GM06990 (cell line): ENCODE measurements around the gene TNRC6B.

Source experiments
- DNase-seq: peaks from one replicate; pipeline ENCODE4 v3.0.0-alpha.2; 2011; ENCODE audit not compliant: insufficient read length; ENCODE audit errors: extremely low read depth
- H3K27me3 ChIP-seq: replicated peaks from 2 replicates; pipeline ENCODE4 v1.6.0; 2011; ENCODE audit warnings: low read length; ENCODE audit not compliant: control insufficient read depth, insufficient read depth
- H3K36me3 ChIP-seq: 2 replicates; pipeline ENCODE4 v1.5.1; 2011; ENCODE audit warnings: low read length; ENCODE audit not compliant: control insufficient read depth, insufficient read depth
- H3K4me3 ChIP-seq: replicated peaks from 2 replicates; pipeline ENCODE4 v1.5.1; 2011; ENCODE audit warnings: low read depth, mild to moderate bottlenecking, control low read depth, low read length
- CTCF ChIP-seq: IDR thresholded peaks from 2 replicates; pipeline ENCODE4 v1.5.1; 2011; ENCODE audit warnings: low read length, control low read depth, mild to moderate bottlenecking, inconsistent platforms; ENCODE audit not compliant: insufficient read depth, poor library complexity, severe bottlenecking

Gene TNRC6B

GRCh38 chr22:40325315-40325714, 147.6 kb downstream of the TNRC6B start:
- no peak for DNase-seq
- TF ChIP-seq CTCF: no peak
- Histone ChIP-seq H3K27me3 (no peaks in the 10 kb centered on the region), H3K4me3 (no peak overlapping the region), H3K36me3 (peaks cover 14% of the 10 kb centered on the region)

GRCh38 chr22:40326905-40327735, 149.4 kb downstream of the TNRC6B start:
- Histone ChIP-seq H3K27me3 (no peaks in the 10 kb centered on the region), H3K36me3 (peaks cover 8% of the 10 kb centered on the region), H3K4me3 (no peak overlapping the region)
- DNase-seq: no peak
- no peak for TF ChIP-seq CTCF

- TF ChIP-seq CTCF: no peak
- no peak overlapping the region for H3K4me3 ChIP-seq
- no peaks in the 10 kb centered on the region for H3K27me3 ChIP-seq
- DNase-seq: no peak
- peaks cover 1% of the 10 kb centered on the region; the same call in 1 of the 2 replicates for H3K36me3 ChIP-seq
Observed at GRCh38 chr22:40328546-40329456, 151.1 kb downstream of the TNRC6B start.

- no peaks in the 10 kb centered on the region for H3K27me3 ChIP-seq
- no peak for DNase-seq
- H3K36me3 ChIP-seq: peaks cover 1% of the 10 kb centered on the region; the same call in 1 of the 2 replicates
- H3K4me3 ChIP-seq: no peak overlapping the region
- TF ChIP-seq CTCF: no peak
Observed at GRCh38 chr22:40329466-40329865, 151.7 kb downstream of the TNRC6B start.

GRCh38 chr22:40330086-40330485, 152.4 kb downstream of the TNRC6B start:
- no peak for DNase-seq
- no peaks in the 10 kb centered on the region for H3K27me3 ChIP-seq
- no peak overlapping the region for H3K4me3 ChIP-seq
- no peak for TF ChIP-seq CTCF
- H3K36me3 ChIP-seq: peaks cover 1% of the 10 kb centered on the region; the same call in 1 of the 2 replicates
